ENCODE measurements around the gene SEPTIN8.

SEPTIN8 gene

DNA sequence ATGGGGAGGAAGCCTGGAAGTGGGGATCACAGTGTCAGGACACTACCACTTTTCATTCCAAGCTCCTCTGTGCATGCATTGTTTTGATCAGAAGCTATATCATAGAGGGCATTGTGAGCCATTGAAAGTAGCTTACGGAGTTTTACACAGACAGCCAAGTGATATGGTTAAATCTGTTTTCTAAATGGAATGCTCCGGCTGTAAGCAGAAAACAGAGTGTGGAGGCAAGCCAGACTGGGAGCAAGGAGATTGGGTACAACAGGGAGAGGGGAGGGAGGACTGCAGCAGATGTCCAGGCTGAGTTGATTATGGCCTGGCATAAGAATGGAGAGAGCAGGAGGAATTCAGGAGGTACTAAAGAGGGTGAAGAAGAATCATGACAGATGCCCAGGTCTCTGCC lies 20.6 kb upstream of the SEPTIN8 start:
- no CpG with 5 or more reads among the region's 2 CpGs for WGBS (ENCODE audit: extremely low coverage, insufficient coverage, insufficient read length)
- Histone ChIP-seq H3K27ac (ENCODE audit: low read depth, low read length) (no peak overlapping the region), H3K4me2 (ENCODE audit: low read length) (no peak overlapping the region), H3K4me3 (ENCODE audit: low read depth, low read length) (no peak overlapping the region), H3K9me3 (ENCODE audit: insufficient read depth, low read depth, low read length) (no peaks in the 10 kb centered on the region), H3K18ac (ENCODE audit: low read length) (no peak overlapping the region), H3K79me1 (ENCODE audit: low read length) (peaks cover 17% of the 10 kb centered on the region), H2AK5ac (ENCODE audit: low read length) (peak overlapping the region; percentile 4), H3K27me3 (ENCODE audit: insufficient read depth, low read length) (no peaks in the 10 kb centered on the region), H2BK120ac (ENCODE audit: insufficient read depth, low read length, poor library complexity) (peak overlapping the region; percentile 16), H3K36me3 (ENCODE audit: control insufficient read depth in 1 of 2, insufficient read depth in 2 of 2, low read length in 2 of 2) (no peaks in the 10 kb centered on the region), H2BK12ac (ENCODE audit: low read length) (peak overlapping the region; percentile 85), H2AFZ (ENCODE audit: insufficient read depth, low read length, poor library complexity) (no peak overlapping the region), H3K14ac (ENCODE audit: low read length) (peak overlapping the region; percentile 18), H3K23ac (ENCODE audit: low read length) (no peak overlapping the region), H4K12ac (ENCODE audit: low read depth, low read length) (no peak overlapping the region), H3K4ac (ENCODE audit: low read depth, low read length) (no peak overlapping the region), H4K8ac (ENCODE audit: low read depth, low read length) (no peak overlapping the region), H2BK5ac (ENCODE audit: low read depth, low read length, poor library complexity) (no peak overlapping the region), H3K79me2 (ENCODE audit: control insufficient read depth, insufficient read depth, low read length, poor library complexity) (no peaks in the 10 kb centered on the region), H4K91ac (ENCODE audit: low read depth, low read length) (peak overlapping the region; percentile 54), H3K4me1 (ENCODE audit: control insufficient read depth in 1 of 2, insufficient read depth in 2 of 2, low read length in 2 of 2) (peaks cover 10 to 11% of the 10 kb centered on the region in 2 experiments), H3K9ac (ENCODE audit: low read length) (no peak overlapping the region)
- DNase-seq = no peak

DNA sequence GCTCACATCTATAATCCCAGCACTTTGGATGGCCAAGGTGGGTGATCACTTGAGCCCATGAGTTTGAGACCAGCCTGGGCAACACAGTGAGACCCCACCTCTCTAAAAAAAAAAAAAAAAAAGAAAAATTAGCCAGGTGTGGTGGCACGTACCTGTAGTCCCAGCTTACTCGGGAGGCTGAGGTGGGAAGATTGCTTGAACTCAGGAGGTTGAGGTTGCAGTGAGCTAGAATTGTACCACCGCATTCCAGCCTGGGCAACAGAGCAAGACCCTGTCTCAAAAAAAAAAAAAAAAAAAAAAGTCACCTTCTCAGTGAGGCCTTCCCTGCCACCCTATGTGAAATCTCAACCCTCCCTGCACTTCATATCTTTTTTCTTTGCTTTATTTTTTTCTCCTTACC lies 14.0 kb upstream of the SEPTIN8 start:
- Histone ChIP-seq H3K4ac (ENCODE audit: low read depth, low read length) (no peak overlapping the region), H2AK5ac (ENCODE audit: low read length) (no peak overlapping the region), H4K91ac (ENCODE audit: low read depth, low read length) (no peak overlapping the region), H4K8ac (ENCODE audit: low read depth, low read length) (no peak overlapping the region), H3K23ac (ENCODE audit: low read length) (no peak overlapping the region), H3K4me3 (ENCODE audit: low read depth, low read length) (no peak overlapping the region), H3K14ac (ENCODE audit: low read length) (no peak overlapping the region), H3K18ac (ENCODE audit: low read length) (no peak overlapping the region), H3K27me3 (ENCODE audit: insufficient read depth, low read length) (no peaks in the 10 kb centered on the region), H4K12ac (ENCODE audit: low read depth, low read length) (no peak overlapping the region), H3K27ac (ENCODE audit: low read depth, low read length) (no peak overlapping the region), H3K36me3 (ENCODE audit: control insufficient read depth in 1 of 2, insufficient read depth in 2 of 2, low read length in 2 of 2) (no peaks in the 10 kb centered on the region), H2BK120ac (ENCODE audit: insufficient read depth, low read length, poor library complexity) (no peak overlapping the region), H3K79me2 (ENCODE audit: control insufficient read depth, insufficient read depth, low read length, poor library complexity) (peaks cover 8% of the 10 kb centered on the region), H2AFZ (ENCODE audit: insufficient read depth, low read length, poor library complexity) (no peak overlapping the region), H2BK5ac (ENCODE audit: low read depth, low read length, poor library complexity) (no peak overlapping the region), H3K9me3 (ENCODE audit: insufficient read depth, low read depth, low read length) (no peaks in the 10 kb centered on the region), H3K4me2 (ENCODE audit: low read length) (no peak overlapping the region), H3K79me1 (ENCODE audit: low read length) (peaks cover 29% of the 10 kb centered on the region), H3K9ac (ENCODE audit: low read length) (no peak overlapping the region), H3K4me1 (ENCODE audit: control insufficient read depth in 1 of 2, insufficient read depth in 2 of 2, low read length in 2 of 2) (peaks cover 18 to 26% of the 10 kb centered on the region in 2 experiments), H2BK12ac (ENCODE audit: low read length) (no peak overlapping the region)
- no CpG with 5 or more reads among the region's 3 CpGs for WGBS (ENCODE audit: extremely low coverage, insufficient coverage, insufficient read length)
- no peak for DNase-seq

DNA sequence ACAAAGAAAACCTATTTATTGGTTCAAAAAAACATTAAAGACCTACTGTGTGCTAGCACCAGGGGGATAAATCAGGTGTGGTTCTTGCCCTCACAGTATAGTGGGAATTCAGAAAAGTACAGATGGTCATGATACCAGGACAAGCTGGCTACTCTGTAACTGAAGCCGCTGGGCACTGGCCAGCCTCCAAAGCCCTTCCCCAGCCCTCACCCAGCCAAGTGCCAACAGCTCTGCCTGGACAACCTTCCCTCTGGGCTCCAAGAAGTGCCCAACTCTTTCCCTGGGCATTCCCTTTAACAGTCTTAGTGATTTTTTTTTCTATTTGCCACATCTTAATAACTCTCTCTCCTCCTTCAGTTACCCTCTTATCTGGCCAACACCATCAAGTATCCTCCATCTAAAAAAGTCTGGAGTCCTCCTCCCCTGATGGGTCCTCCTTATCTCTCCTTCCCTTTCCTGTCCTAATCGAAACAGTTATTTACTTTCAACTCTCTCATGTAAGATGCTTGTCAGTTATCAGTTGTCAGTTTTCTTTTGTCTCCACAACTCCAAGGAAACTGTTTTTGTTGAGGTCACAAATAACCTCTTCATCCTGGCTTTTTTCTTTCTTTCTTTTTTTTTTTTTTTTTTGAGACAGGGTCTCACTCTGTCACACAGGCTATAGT lies 13.3 kb upstream of the SEPTIN8 start:
- Histone ChIP-seq H3K27me3 (ENCODE audit: insufficient read depth, low read length) (no peaks in the 10 kb centered on the region), H4K91ac (ENCODE audit: low read depth, low read length) (peak overlapping the region; percentile 93), H3K14ac (ENCODE audit: low read length) (peak overlapping the region; percentile 75), H2AK5ac (ENCODE audit: low read length) (peak overlapping the region; percentile 95), H3K23ac (ENCODE audit: low read length) (no peak overlapping the region), H3K18ac (ENCODE audit: low read length) (peak overlapping the region; percentile 71), H3K9ac (ENCODE audit: low read length) (no peak overlapping the region), H2BK120ac (ENCODE audit: insufficient read depth, low read length, poor library complexity) (peak overlapping the region; percentile 92), H4K8ac (ENCODE audit: low read depth, low read length) (peak overlapping the region; percentile 74), H3K79me1 (ENCODE audit: low read length) (peaks cover 33% of the 10 kb centered on the region), H3K79me2 (ENCODE audit: control insufficient read depth, insufficient read depth, low read length, poor library complexity) (peaks cover 8% of the 10 kb centered on the region), H3K4me2 (ENCODE audit: low read length) (no peak overlapping the region), H3K4me1 (ENCODE audit: control insufficient read depth in 1 of 2, insufficient read depth in 2 of 2, low read length in 2 of 2) (peaks cover 19 to 30% of the 10 kb centered on the region in 2 experiments), H2BK5ac (ENCODE audit: low read depth, low read length, poor library complexity) (peak overlapping the region; percentile 46), H3K4ac (ENCODE audit: low read depth, low read length) (peak overlapping the region; percentile 21), H4K12ac (ENCODE audit: low read depth, low read length) (no peak overlapping the region), H3K9me3 (ENCODE audit: insufficient read depth, low read depth, low read length) (no peaks in the 10 kb centered on the region), H2AFZ (ENCODE audit: insufficient read depth, low read length, poor library complexity) (no peak overlapping the region), H3K36me3 (ENCODE audit: control insufficient read depth in 1 of 2, insufficient read depth in 2 of 2, low read length in 2 of 2) (no peaks in the 10 kb centered on the region), H2BK12ac (ENCODE audit: low read length) (peak overlapping the region; percentile 98), H3K4me3 (ENCODE audit: low read depth, low read length) (no peak overlapping the region), H3K27ac (ENCODE audit: low read depth, low read length) (no peak overlapping the region)
- DNase-seq = no peak
- no CpG with 5 or more reads among the region's 2 CpGs for WGBS (ENCODE audit: extremely low coverage, insufficient coverage, insufficient read length)

DNA sequence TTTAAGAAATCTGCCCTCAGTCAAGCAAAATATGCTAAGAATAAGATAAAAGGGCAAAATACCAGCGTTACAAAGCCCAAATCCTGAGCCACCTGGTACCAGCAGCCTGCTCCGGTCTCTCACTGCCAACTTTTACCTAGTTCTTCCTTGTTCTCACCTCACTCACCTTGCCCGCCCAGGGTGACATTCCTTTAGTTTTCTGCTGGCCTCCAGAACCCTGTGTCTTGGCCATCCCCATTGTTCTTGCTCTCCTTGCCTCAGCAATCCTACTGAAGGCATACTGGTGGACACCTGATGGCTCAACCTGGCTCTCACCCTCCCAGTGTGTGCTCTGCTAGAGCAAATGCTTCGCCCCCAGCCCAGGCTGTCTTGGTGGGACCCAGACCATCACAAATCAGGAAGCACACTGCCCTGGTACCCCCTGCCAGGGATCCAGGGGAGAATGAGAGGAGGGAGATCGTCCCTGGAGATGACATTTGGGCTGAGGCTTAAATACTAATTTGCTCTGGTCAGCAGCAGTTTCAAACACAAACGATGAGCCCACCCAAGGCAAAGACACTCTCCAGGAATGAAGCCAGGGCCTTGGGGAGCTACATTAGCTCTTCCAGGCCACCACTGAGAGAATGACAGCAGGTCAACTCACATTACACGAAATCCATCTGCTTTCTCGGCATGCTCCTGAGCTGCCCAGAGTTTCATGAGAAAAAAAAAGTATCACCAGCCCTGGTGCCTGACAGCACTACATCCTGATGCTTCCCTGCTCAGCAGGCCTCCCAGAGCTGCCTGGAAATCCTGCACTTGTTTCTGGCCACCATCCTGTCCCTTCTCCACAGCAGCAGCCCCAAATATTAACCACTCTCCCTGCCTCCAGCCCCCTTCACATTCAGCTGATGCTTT lies 12.2 kb upstream of the SEPTIN8 start:
- H3K9ac ChIP-seq (ENCODE audit: low read length) = no peak overlapping the region
- no peaks in the 10 kb centered on the region for H3K36me3 ChIP-seq (ENCODE audit: control insufficient read depth in 1 of 2, insufficient read depth in 2 of 2, low read length in 2 of 2)
- H3K23ac ChIP-seq (ENCODE audit: low read length) = no peak overlapping the region
- peaks cover 8% of the 10 kb centered on the region for H3K79me2 ChIP-seq (ENCODE audit: control insufficient read depth, insufficient read depth, low read length, poor library complexity)
- H4K8ac ChIP-seq (ENCODE audit: low read depth, low read length) = peak overlapping the region; percentile 50
- peak overlapping the region; percentile 92 for H2BK120ac ChIP-seq (ENCODE audit: insufficient read depth, low read length, poor library complexity)
- peak overlapping the region; percentile 63 for H2AK5ac ChIP-seq (ENCODE audit: low read length)
- H3K4ac ChIP-seq (ENCODE audit: low read depth, low read length) = peak overlapping the region; percentile 54
- peak overlapping the region; percentile 82 for H2BK5ac ChIP-seq (ENCODE audit: low read depth, low read length, poor library complexity)
- WGBS (ENCODE audit: extremely low coverage, insufficient coverage, insufficient read length) = no CpG with 5 or more reads among the region's 8 CpGs
- peak overlapping the region; percentile 83 for H3K14ac ChIP-seq (ENCODE audit: low read length)
- H3K27me3 ChIP-seq (ENCODE audit: insufficient read depth, low read length) = no peaks in the 10 kb centered on the region
- no peak overlapping the region for H3K4me2 ChIP-seq (ENCODE audit: low read length)
- no peak overlapping the region for H4K12ac ChIP-seq (ENCODE audit: low read depth, low read length)
- H3K4me3 ChIP-seq (ENCODE audit: low read depth, low read length) = no peak overlapping the region
- peak overlapping the region; percentile 9 for H2AFZ ChIP-seq (ENCODE audit: insufficient read depth, low read length, poor library complexity)
- peak overlapping the region; percentile 96 for H2BK12ac ChIP-seq (ENCODE audit: low read length)
- no peaks in the 10 kb centered on the region for H3K9me3 ChIP-seq (ENCODE audit: insufficient read depth, low read depth, low read length)
- H3K4me1 ChIP-seq (ENCODE audit: control insufficient read depth in 1 of 2, insufficient read depth in 2 of 2, low read length in 2 of 2) = peaks cover 23 to 30% of the 10 kb centered on the region in 2 experiments
- DNase-seq = peak; percentile 94 to 95
- H3K79me1 ChIP-seq (ENCODE audit: low read length) = peaks cover 39% of the 10 kb centered on the region
- peak overlapping the region; percentile 86 for H3K27ac ChIP-seq (ENCODE audit: low read depth, low read length)
- peak overlapping the region; percentile 47 for H3K18ac ChIP-seq (ENCODE audit: low read length)
- peak overlapping the region; percentile 87 for H4K91ac ChIP-seq (ENCODE audit: low read depth, low read length)
